Hepatocyte (in vitro differentiated cells): ENCODE results near the gene PDHX.

Experiments
- EZH2 ChIP-seq: fragments of 200-600 bp; sonication (generic); IDR thresholded peaks from 2 replicates; pipeline ENCODE4 v1.6.1; 2016; ENCODE audit warnings: antibody characterized with exemption, mild to moderate bottlenecking, borderline replicate concordance
- TF ChIP-seq, protein P1 (sequence below): fragments of 200-600 bp; sonication (generic); IDR thresholded peaks from 2 replicates; pipeline ENCODE4 v1.5.1; 2016; ENCODE audit warnings: antibody characterized with exemption, mild to moderate bottlenecking; ENCODE audit not compliant: poor library complexity

DNA sequence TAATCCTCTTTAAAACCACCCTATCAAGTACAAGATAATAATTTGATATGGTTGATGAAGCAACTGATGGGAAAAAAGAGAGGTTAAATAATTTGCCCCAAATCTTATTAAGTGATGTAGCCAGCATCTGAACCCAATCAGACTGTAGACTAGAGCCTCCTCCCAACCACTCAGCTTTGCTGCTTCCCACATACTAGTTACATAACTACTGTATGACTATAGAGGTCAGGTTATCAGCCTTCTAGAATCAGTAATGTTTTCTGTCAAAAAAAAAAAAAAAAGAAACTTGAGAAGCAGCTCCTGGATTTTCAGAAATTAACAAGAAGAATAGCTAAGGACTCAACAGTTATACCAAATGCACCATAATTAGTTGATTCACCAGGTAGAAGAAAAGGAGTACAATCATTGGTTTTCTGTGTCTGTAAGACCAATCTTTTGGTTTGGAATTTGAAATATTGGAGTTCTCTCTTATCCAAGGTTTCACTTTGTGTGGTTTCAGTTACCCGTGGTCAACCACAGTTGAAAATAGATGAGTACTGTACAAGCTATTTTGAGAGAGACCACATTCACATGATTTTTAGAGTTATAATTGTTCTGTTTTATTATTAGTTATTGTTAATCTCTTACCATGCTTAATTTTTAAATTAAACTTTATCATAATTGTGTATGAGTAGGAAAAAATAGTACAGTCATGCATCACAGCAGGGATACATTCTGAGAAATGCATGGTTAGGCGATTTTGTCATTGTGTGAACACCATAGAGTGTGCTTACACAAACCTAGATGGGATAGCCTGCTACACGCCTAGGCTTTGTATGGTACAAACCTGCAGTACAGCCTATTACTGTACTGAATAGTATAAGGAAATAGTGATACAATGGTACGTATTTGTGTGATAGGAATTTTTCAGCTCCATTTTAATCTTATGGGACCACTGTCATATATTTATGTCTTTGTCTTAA is 72.2 kb downstream of the PDHX start:
- TF ChIP-seq, protein P1, sequence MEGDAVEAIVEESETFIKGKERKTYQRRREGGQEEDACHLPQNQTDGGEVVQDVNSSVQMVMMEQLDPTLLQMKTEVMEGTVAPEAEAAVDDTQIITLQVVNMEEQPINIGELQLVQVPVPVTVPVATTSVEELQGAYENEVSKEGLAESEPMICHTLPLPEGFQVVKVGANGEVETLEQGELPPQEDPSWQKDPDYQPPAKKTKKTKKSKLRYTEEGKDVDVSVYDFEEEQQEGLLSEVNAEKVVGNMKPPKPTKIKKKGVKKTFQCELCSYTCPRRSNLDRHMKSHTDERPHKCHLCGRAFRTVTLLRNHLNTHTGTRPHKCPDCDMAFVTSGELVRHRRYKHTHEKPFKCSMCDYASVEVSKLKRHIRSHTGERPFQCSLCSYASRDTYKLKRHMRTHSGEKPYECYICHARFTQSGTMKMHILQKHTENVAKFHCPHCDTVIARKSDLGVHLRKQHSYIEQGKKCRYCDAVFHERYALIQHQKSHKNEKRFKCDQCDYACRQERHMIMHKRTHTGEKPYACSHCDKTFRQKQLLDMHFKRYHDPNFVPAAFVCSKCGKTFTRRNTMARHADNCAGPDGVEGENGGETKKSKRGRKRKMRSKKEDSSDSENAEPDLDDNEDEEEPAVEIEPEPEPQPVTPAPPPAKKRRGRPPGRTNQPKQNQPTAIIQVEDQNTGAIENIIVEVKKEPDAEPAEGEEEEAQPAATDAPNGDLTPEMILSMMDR: no peak
- no peak for TF ChIP-seq EZH2
